Kidney (tissue), 14 donors: ENCODE data around the gene SPTBN1. TPM values are rescaled to one million over a fixed set of nuclear protein-coding genes. Genes with fewer than 3 reads are reported as not detected.

Experiments used
- DNase-seq, 5 donors: peaks; one replicate each; pipeline ENCODE4 v3.0.0-alpha.2; 2013 to 2020
- FAIRE-seq: peaks from 2 replicates; lab custom pipeline; 2012; peaks lifted over from hg19 to GRCh38; lab: Jason Lieb, UNC
- H3K27ac ChIP-seq, 2 donors: one replicate each; pipeline ENCODE4 v1.7.0; 2013; ENCODE audit warnings: low read depth in 2 of 2, low read length in 2 of 2, inconsistent platforms in 1 of 2
- H3K27me3 ChIP-seq: one replicate; pipeline ENCODE4 v1.7.1; 2013; ENCODE audit warnings: low read length, inconsistent platforms; ENCODE audit not compliant: control insufficient read depth, insufficient read depth
- H3K36me3 ChIP-seq, 3 donors: one replicate each; pipeline versions ENCODE4 v1.7.0 to v1.7.1; 2013; ENCODE audit warnings: low read length in 3 of 3, control low read depth in 1 of 3, inconsistent platforms in 1 of 3; ENCODE audit not compliant: insufficient read depth in 3 of 3, control insufficient read depth in 2 of 3
- H3K4me1 ChIP-seq, 3 donors: one replicate each; pipeline versions ENCODE4 v1.7.0 to v1.7.1; 2013; ENCODE audit warnings: low read length in 3 of 3, inconsistent platforms in 1 of 3, low read depth in 1 of 3; ENCODE audit not compliant: control insufficient read depth in 2 of 3, insufficient read depth in 2 of 3
- H3K4me3 ChIP-seq, 3 donors: one replicate each; pipeline versions ENCODE4 v1.7.0 to v1.8.1; 2013; ENCODE audit warnings: low read length in 3 of 3, control low read depth in 1 of 3, inconsistent platforms in 1 of 3
- H3K9ac ChIP-seq, 3 donors: one replicate each; pipeline versions ENCODE4 v1.7.0 to v1.7.1; 2013; ENCODE audit warnings: low read length in 3 of 3, control low read depth in 1 of 3, inconsistent platforms in 1 of 3
- H3K9me3 ChIP-seq, 3 donors: one replicate each; pipeline versions ENCODE4 v1.7.0 to v1.7.1; 2013; ENCODE audit warnings: low read length in 3 of 3, control low read depth in 1 of 3, inconsistent platforms in 1 of 3; ENCODE audit not compliant: control insufficient read depth in 2 of 3, insufficient read depth in 1 of 3
- intact Hi-C: fragments of 100-400 bp; cut with DNase I; formaldehyde crosslinking; loops from one replicate; pipeline ENCODE4 v1.11.1; 2022
- polyA plus RNA-seq: library from polyadenylated mRNA; stranded (reverse); fragments of 350-450 nt; fragmentation: Illumina TruSeq; extraction: RNeasy Lipid Tissue Mini Kit (QIAGEN cat#74804); gene quantifications from one replicate; pipeline ENCODE4 v1.2.3, GENCODE V29; 2014; ENCODE audit warnings: low read depth, low replicate concordance; ENCODE audit not compliant: insufficient read depth
- total RNA-seq: library from RNA; stranded (reverse); fragmentation: NEBNext Ultra II Directional; extraction: Animal tissue kit (Norgen Biotek cat#: 25700); gene quantifications from one replicate; pipeline ENCODE4 v1.2.1, GENCODE V29; 2021
- TF ChIP-seq, protein P1 (sequence below): IDR thresholded peaks from 3 replicates; pipeline ENCODE4 v1.5.1; 2012; ENCODE audit warnings: mild to moderate bottlenecking, moderate library complexity, borderline replicate concordance; ENCODE audit not compliant: insufficient read depth; ENCODE audit errors: extremely low read depth
- donor health status: control.
- donor health status: control.
- donor health status: control.
- donor health status: control.
- donor health status: control.
- donor health status: DM: yes; HTN: yes; CAD: no.
- donor health status: Normal renal cell carcinoma (clear cell type).

SPTBN1 gene
- total and polyA plus RNA-seq, 2 donors from 2014 or later: 93.2 to 313 TPM

DNA sequence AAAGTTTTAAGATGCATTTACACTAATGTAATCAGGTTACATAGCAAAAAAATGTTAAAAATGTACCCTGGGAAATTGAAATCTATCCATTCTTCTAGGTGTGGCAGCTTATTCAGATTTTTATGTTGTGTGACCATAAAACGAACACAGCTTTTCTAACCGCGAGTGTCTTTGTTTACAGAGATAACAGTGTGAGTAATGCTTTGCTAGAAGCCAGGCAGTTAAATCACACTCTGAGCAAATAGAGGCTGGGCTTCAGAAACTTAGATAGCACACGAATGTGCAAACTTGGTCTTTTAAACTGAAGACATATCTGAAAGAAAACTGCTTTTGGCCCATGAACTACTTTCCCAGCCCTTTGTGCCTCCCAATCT lies 116.1 kb downstream of the SPTBN1 start:
- no peaks in the 10 kb centered on the region for H3K9me3 ChIP-seq
- H3K36me3 ChIP-seq: no peaks in the 10 kb centered on the region
- TF ChIP-seq, protein P1, sequence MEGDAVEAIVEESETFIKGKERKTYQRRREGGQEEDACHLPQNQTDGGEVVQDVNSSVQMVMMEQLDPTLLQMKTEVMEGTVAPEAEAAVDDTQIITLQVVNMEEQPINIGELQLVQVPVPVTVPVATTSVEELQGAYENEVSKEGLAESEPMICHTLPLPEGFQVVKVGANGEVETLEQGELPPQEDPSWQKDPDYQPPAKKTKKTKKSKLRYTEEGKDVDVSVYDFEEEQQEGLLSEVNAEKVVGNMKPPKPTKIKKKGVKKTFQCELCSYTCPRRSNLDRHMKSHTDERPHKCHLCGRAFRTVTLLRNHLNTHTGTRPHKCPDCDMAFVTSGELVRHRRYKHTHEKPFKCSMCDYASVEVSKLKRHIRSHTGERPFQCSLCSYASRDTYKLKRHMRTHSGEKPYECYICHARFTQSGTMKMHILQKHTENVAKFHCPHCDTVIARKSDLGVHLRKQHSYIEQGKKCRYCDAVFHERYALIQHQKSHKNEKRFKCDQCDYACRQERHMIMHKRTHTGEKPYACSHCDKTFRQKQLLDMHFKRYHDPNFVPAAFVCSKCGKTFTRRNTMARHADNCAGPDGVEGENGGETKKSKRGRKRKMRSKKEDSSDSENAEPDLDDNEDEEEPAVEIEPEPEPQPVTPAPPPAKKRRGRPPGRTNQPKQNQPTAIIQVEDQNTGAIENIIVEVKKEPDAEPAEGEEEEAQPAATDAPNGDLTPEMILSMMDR: no peak
- peak overlapping the region; percentile 94 for H3K27ac ChIP-seq
- peak overlapping the region in 2 of 3 donors; percentile 6 to 11 for H3K4me3 ChIP-seq
- H3K9ac ChIP-seq: peak overlapping the region in 1 of 3 donors; percentile 70
- FAIRE-seq (no peak), DNase-seq (peak in 2 of 5 donors; percentile 75 to 83)
- H3K27me3 ChIP-seq: no peaks in the 10 kb centered on the region
- intact Hi-C loops: no loop called here
- H3K4me1 ChIP-seq: peaks cover 11 to 80% (median 65%) of the 10 kb centered on the region in 3 donors

DNA sequence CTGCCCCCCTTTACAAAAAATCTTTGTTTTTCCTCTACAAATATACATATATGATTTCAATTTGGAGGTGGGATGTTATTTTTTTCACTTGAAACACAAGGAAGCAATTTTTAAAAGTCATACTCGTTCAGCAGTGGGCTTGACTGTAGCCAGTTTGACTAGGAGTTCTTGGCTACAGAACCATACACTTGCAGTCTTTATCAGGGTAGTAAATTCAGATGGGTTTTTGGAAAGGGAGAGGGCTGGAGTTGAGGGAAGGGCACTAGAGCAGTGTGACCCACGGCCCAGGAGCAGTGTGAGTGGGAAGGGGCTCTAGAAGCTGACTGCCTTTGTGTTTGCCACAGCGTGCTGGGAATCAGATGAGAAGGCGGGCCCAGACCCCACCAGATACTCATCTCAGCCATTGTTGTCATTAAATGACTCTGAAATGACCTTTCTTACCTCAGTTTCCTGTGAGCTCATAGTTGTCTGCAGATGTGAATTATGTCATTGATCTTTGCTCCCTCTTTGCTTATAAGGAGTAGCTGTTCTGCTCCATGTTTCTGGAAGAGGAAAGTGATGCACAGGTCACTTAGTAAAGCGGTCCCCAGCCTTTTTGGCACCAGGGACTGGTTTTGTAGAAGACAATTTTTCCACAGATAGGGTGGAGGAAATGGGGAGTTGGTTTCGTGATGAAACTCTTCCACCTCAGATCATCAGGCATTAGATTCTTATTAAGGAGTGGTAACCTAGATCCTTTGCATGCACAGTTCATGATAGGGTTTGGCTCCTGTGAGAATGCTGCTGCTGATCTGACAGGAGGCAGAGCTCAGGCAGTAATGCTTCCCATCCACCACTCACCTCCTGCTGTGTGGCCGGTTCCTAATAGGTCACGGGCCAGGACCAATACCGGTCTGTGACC lies 116.8 kb downstream of the SPTBN1 start:
- peak overlapping the region; percentile 94 for H3K27ac ChIP-seq
- TF ChIP-seq, protein P1: no peak
- H3K9me3 ChIP-seq: no peaks in the 10 kb centered on the region
- no peaks in the 10 kb centered on the region for H3K36me3 ChIP-seq
- peak overlapping the region in 2 of 3 donors; percentile 6 to 11 for H3K4me3 ChIP-seq
- peaks cover 17 to 86% (median 71%) of the 10 kb centered on the region in 3 donors for H3K4me1 ChIP-seq
- H3K27me3 ChIP-seq: no peaks in the 10 kb centered on the region
- intact Hi-C loops: no loop called here
- DNase-seq (peak in 1 of 5 donors; percentile 63), FAIRE-seq (no peak)
- peak overlapping the region in 2 of 3 donors; percentile 21 to 72 for H3K9ac ChIP-seq

DNA sequence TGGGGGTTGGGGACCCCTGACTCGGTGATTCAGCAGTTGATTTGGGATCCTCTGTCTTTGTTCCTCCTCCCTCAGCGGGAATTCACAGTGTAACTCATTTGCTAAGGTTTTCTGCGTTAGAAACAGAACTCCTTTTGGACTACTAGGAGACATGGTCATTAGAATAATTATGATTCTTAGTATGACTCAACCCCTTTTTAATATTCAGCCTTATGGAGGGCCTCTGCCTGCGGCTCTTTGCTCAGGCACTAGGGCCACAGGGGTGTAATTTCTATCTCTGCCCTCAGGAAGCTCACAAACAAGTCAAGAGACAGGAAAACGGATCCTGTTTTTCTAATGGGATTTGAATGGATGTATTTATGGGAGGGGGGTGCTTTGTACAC lies 117.4 kb downstream of the SPTBN1 start:
- FAIRE-seq (no peak), DNase-seq (no peak)
- H3K36me3 ChIP-seq: no peaks in the 10 kb centered on the region
- H3K27ac ChIP-seq: peak overlapping the region; percentile 94
- peak overlapping the region in 1 of 3 donors; percentile 72 for H3K9ac ChIP-seq
- H3K9me3 ChIP-seq: no peaks in the 10 kb centered on the region
- H3K27me3 ChIP-seq: no peaks in the 10 kb centered on the region
- no peak overlapping the region for H3K4me3 ChIP-seq
- intact Hi-C loops: no loop called here
- TF ChIP-seq, protein P1: no peak
- H3K4me1 ChIP-seq: peaks cover 23 to 91% (median 76%) of the 10 kb centered on the region in 3 donors
